OCI-LY7 (cell line): ENCODE results near the gene GBP3. TPM values are rescaled to one million over a fixed set of nuclear protein-coding genes. Genes with fewer than 3 reads are reported as not detected.

Source experiments
- BruUV-seq: library from RNA; stranded (reverse); fragments of 400-500 nt; replicated peaks from 2 replicates; lab custom pipeline; 2021; lab: Mats Ljungman, UMichigan
- CTCF ChIA-PET: fragments of 300-600 bp; sonication (Branson Sonifier 250); formaldehyde crosslinking; loops from one replicate; lab custom pipeline; 2022; ENCODE audit warnings: antibody characterized with exemption; ENCODE audit not compliant: unreplicated experiment; lab: Charles Lee
- POLR2A ChIA-PET: fragments of 300-600 bp; sonication (Branson Sonifier 250); formaldehyde crosslinking; loops from one replicate; lab custom pipeline; 2022; ENCODE audit warnings: antibody characterized with exemption; lab: Charles Lee
- DNase-seq: peaks from one replicate; pipeline ENCODE4 v3.0.0-alpha.2; 2015; ENCODE audit warnings: low spot score
- H2AFZ ChIP-seq: fragments of 200-600 bp; sonication (generic), shearing (Covaris generic); 2 replicates; pipeline ENCODE4 v1.6.1; 2014; ENCODE audit warnings: mild to moderate bottlenecking, antibody characterized with exemption, low read length, moderate library complexity
- H3K27ac ChIP-seq: fragments of 200-600 bp; sonication (generic); 2 replicates; pipeline ENCODE4 v1.5.1; 2014; ENCODE audit warnings: mixed run types, low read depth, mild to moderate bottlenecking, moderate library complexity, low read length, inconsistent platforms; ENCODE audit not compliant: poor library complexity, severe bottlenecking
- H3K36me3 ChIP-seq: fragments of 200-600 bp; sonication (generic); 2 replicates; pipeline ENCODE4 v1.6.1; 2014; ENCODE audit warnings: mild to moderate bottlenecking, antibody characterized with exemption, low read length, moderate library complexity, mixed read lengths; ENCODE audit not compliant: insufficient read depth
- H3K4me1 ChIP-seq: fragments of 200-600 bp; sonication (generic); 2 replicates; pipeline ENCODE4 v1.5.1; 2014; ENCODE audit warnings: mild to moderate bottlenecking, low read length; ENCODE audit not compliant: insufficient read depth, poor library complexity, severe bottlenecking
- H3K4me2 ChIP-seq: fragments of 200-600 bp; sonication (generic); 2 replicates; pipeline ENCODE4 v1.6.1; 2014; ENCODE audit warnings: mild to moderate bottlenecking, low read length
- H3K4me3 ChIP-seq: fragments of 200-600 bp; sonication (generic); 2 replicates; pipeline ENCODE4 v1.5.1; 2014; ENCODE audit warnings: mild to moderate bottlenecking, low read depth, low read length; ENCODE audit not compliant: poor library complexity, severe bottlenecking
- H3K79me2 ChIP-seq: fragments of 200-600 bp; sonication (generic); 2 replicates; pipeline ENCODE4 v1.6.1; 2016; ENCODE audit warnings: low read depth, mild to moderate bottlenecking, low read length, moderate library complexity, mixed read lengths; ENCODE audit not compliant: insufficient read depth
- H3K9me2 ChIP-seq: fragments of 200-600 bp; sonication (generic); 2 replicates; pipeline ENCODE4 v1.6.1; 2016; ENCODE audit warnings: mild to moderate bottlenecking, low read length, mixed read lengths; ENCODE audit not compliant: insufficient read depth
- H3K9me3 ChIP-seq: fragments of 200-600 bp; sonication (generic); 2 replicates; pipeline ENCODE4 v1.6.1; 2014; ENCODE audit warnings: mild to moderate bottlenecking, mixed run types, low read length, mixed read lengths
- H4K20me1 ChIP-seq: fragments of 200-600 bp; sonication (generic); 2 replicates; pipeline ENCODE4 v1.6.1; 2014; ENCODE audit warnings: mild to moderate bottlenecking, antibody characterized with exemption, low read length, moderate library complexity, mixed read lengths; ENCODE audit not compliant: insufficient read depth
- CTCF ChIP-seq: fragments of 200-600 bp; sonication (generic); conservative IDR thresholded peaks from 2 replicates; pipeline ENCODE4 v1.5.1; 2014; ENCODE audit warnings: mild to moderate bottlenecking, antibody characterized with exemption, low read length, moderate library complexity, mixed read lengths
- EZH2phosphoT487 ChIP-seq: fragments of 200-600 bp; sonication (generic); IDR thresholded peaks from 2 replicates; pipeline ENCODE4 v1.6.1; 2018; ENCODE audit warnings: low read depth, borderline replicate concordance, mild to moderate bottlenecking, mixed run types, antibody characterized with exemption, low read length, moderate library complexity, mixed read lengths
- intact Hi-C: fragments of 100-400 bp; cut with micrococcal nuclease; formaldehyde crosslinking; loops from one replicate; pipeline ENCODE4 v1.10.0; 2022; ENCODE audit not compliant: unreplicated experiment
- total RNA-seq, 2 experiments: library from RNA; depleted of rRNA in 1 of 2; stranded (reverse); fragments of >200 nt in 1 of 2; shearing (Covaris generic) in 1 of 2; gene quantifications; 2 replicates each; pipeline ENCODE4 v1.2.3, GENCODE V29; 2014 to 2022

The GBP3 gene
- total RNA-seq, 2 experiments from 2014 or later, result 0.25 to 0.49 TPM

GRCh38 chr1:89064632-89065031 is 42.0 kb upstream of the GBP3 start:
- H4K20me1 ChIP-seq, result no peaks in the 10 kb centered on the region
- ChIA-PET CTCF (no interaction called here), POLR2A (interaction anchor here (1.3 kb wide), 1 partner anchor 13 kb away, joined by 3 read pairs; no protein-coding TSS in a partner anchor)
- no peaks in the 10 kb centered on the region for H3K9me2 ChIP-seq
- no peak overlapping the region for H2AFZ ChIP-seq
- no peak for DNase-seq
- no peaks in the 10 kb centered on the region for H3K9me3 ChIP-seq
- no peaks in the 10 kb centered on the region for H3K4me1 ChIP-seq
- H3K4me2 ChIP-seq, result no peak overlapping the region
- no peak overlapping the region for H3K27ac ChIP-seq
- BruUV-seq, result no TSS peak
- H3K36me3 ChIP-seq, result no peaks in the 10 kb centered on the region
- no peaks in the 10 kb centered on the region for H3K79me2 ChIP-seq
- intact Hi-C loops, result no loop called here
- TF ChIP-seq EZH2phosphoT487 (no peak), CTCF (no peak)
- H3K4me3 ChIP-seq, result no peak overlapping the region

GRCh38 chr1:89063094-89063493 is 40.4 kb upstream of the GBP3 start:
- no peaks in the 10 kb centered on the region for H3K9me2 ChIP-seq
- no peak overlapping the region for H2AFZ ChIP-seq
- H3K4me3 ChIP-seq, result no peak overlapping the region
- TF ChIP-seq CTCF, result no peak
- TF ChIP-seq EZH2phosphoT487, result no peak
- no peak overlapping the region for H3K4me2 ChIP-seq
- ChIA-PET CTCF (no interaction called here), POLR2A (interaction anchor here (0.8 to 0.9 kb wide), 2 partner anchors 11 to 15 kb away, joined by 3 read pairs; no protein-coding TSS in a partner anchor)
- H3K36me3 ChIP-seq, result no peaks in the 10 kb centered on the region
- no TSS peak for BruUV-seq
- DNase-seq, result no peak
- no peaks in the 10 kb centered on the region for H4K20me1 ChIP-seq
- intact Hi-C loops, result no loop called here
- no peaks in the 10 kb centered on the region for H3K79me2 ChIP-seq
- H3K9me3 ChIP-seq, result no peaks in the 10 kb centered on the region
- H3K4me1 ChIP-seq, result no peaks in the 10 kb centered on the region
- no peak overlapping the region for H3K27ac ChIP-seq

- TF ChIP-seq CTCF, result no peak
- TF ChIP-seq EZH2phosphoT487, result no peak
- no peak overlapping the region for H2AFZ ChIP-seq
- BruUV-seq, result no TSS peak
- H3K4me1 ChIP-seq, result no peaks in the 10 kb centered on the region
- no peak overlapping the region for H3K27ac ChIP-seq
- H4K20me1 ChIP-seq, result no peaks in the 10 kb centered on the region
- DNase-seq, result no peak
- H3K4me3 ChIP-seq, result no peak overlapping the region
- ChIA-PET CTCF (no interaction called here), POLR2A (interaction anchor here (0.7 kb wide), 1 partner anchor 1611 kb away, joined by 3 read pairs; no protein-coding TSS in a partner anchor)
- H3K4me2 ChIP-seq, result no peak overlapping the region
- H3K36me3 ChIP-seq, result no peaks in the 10 kb centered on the region
- H3K79me2 ChIP-seq, result no peaks in the 10 kb centered on the region
- intact Hi-C loops, result no loop called here
- H3K9me3 ChIP-seq, result no peaks in the 10 kb centered on the region
- no peaks in the 10 kb centered on the region for H3K9me2 ChIP-seq
These were observed 37.4 kb upstream of the GBP3 start for GRCh38 chr1:89060091-89060490.
